ENCODE data around the gene LRP2.
A peak's percentile ranks its signal among the peaks of the same experiment; 100 is the strongest.
"Not testable (repeated sequence)": the region's sequence is repeated elsewhere in the genome, so short reads cannot be mapped to it uniquely, and the experiment has no call there.

Gene LRP2

GRCh38 chr2:169178364-169178763, 184.0 kb downstream of the LRP2 start:
- no peak for DNase-seq (ENCODE audit: low read depth in 2 of 2)

DNA sequence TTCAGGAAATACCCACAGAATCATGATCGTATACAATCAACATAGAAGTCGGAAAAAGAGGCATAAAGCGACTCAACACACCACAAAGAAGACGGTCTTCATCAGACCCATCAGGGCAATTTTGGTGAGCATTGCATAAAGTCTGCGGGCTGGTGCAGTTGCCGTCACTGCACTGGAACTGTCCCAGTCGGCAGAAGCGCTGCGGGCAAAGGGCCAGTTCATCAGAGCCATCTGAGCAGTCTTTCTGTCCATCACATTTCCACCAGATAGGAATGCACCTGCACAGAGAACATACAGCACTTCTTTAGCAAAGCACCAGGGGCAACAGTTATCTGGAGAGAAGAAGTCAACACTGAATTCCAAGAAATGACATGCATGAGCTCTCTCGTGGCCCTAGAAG, 187.2 kb downstream of the LRP2 start:
- DNase-seq (ENCODE audit: low read depth in 2 of 2) = no peak

DNA sequence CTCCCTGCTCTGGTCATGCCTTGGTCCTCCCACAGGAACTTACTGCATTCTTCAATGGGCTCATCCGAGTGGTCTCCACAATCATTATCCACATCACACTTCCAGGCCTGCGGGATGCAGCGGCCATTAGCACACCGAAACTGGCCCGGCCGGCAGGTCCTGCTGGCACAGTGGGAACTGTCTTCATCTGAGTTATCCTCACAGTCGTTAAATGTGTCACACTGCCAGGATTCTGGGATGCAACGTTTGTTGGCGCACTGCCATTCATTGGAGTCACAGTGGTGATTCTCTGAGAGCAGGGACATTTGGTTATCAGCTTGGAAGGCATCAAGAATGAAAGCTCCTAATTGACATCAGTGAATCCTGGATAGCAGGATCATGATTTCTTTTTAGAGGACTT, 188.5 kb downstream of the LRP2 start:
- DNase-seq (ENCODE audit: low read depth in 2 of 2) = no peak

DNA sequence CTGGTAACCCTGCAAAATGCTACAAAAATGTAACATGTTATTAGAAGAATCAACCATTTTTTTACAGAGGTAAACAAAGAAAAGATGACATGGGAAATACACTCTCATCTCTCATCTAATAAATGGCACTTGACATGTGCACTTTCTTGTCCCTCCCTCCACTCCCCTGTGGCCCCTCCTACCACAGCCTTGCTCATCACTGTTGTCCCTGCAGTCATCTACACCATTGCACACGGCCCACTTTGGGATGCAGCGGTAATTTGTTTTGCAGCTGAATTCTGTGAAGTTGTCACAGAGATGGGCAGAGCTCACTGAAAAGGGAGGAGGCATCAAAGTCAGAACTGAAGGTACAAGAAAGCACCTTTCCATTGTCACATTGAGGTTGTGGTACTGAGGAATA, 189.4 kb downstream of the LRP2 start:
- DNase-seq (ENCODE audit: low read depth in 2 of 2) = no peak

DNA sequence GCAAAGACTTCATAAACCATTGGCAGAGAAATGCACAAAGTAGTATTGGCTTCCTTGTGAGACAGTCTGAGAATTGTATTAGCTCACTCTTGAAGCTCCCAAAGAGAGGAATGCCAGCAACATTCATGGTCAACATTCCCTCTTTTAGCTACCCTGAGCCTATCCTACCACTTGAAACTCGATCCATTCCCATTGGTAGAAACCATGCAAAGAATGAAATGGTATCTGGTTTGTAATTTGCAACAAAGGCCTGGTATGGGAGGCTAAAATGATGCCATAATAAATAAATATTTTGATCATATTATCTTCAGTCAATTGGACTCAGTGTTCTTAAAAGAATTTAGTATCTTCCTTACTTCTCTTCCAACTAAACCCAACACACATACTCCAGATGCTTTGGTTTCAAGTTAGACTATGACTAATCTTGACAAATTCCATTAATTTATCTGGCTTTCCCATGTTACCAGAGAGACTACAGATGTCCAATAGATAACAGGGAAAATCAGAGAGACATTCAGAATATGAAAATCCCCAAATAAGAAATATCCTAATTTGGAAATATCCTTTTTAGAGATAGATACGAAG, 190.1 kb downstream of the LRP2 start:
- DNase-seq (ENCODE audit: low read depth in 2 of 2) = no peak

DNA sequence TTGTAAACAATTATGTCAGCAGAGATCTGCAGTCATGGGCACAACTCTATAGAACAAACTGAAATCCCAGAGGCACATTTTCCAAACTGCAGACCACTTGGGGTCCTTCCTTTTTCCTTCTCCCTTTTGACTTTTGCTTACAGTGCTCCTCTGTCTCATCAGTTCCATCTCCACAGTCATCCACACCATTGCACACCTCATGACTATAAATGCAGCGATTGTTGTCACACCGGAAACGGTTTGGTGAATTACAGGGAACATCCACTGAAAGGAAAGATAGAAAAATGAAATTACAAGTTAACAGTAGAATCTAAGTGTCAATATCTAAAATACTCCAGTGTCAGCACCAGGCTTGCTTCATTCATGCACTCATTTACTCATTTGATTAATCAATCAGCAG, 196.5 kb downstream of the LRP2 start:
- DNase-seq (ENCODE audit: low read depth in 2 of 2) = no peak

- DNase-seq (ENCODE audit: low read depth in 2 of 2) = no peak
Measured at GRCh38 chr2:169164311-169164710, 198.0 kb downstream of the LRP2 start.

DNA sequence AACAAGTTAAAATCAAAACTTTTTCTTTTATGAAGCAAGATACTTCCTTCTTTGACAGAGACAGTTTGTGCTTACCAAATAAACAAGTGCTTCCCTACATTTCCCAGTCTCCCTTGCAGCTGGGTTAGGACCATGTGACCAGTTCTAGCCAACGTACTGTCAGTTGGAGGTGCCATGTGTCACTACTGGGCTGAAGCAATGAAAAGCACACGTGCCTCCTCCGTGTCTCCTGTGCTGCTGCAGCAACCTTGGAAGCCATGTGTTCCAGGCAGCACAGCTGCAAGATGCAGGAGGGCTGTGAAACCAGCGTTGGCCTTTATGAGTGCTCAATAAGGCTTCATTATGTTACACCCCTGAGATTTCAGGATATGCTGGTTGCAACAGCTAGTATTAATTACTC, 199.7 kb downstream of the LRP2 start:
- DNase-seq (ENCODE audit: low read depth in 2 of 2) = no peak

- no peak for DNase-seq (ENCODE audit: low read depth in 2 of 2)
Measured at GRCh38 chr2:169160926-169161481, 201.3 kb downstream of the LRP2 start.

DNA sequence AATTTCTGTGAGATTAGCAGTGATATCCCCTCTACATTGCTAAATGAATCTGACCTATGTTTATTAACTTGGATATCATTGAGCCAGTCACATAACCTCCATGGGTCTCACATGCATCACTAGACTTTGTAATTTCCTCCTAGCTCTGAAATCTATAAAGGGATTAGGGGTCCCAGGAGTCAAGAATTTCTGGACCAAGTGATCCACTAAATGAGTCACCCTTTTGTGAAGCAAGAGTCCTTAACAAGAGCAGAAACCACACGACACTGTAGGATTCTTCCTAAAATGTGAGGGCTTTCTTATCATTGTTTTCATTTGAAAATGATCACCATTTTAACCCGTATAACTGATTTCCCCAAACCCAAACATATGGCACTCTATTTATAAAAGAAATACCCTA, 202.6 kb downstream of the LRP2 start:
- DNase-seq (ENCODE audit: low read depth in 2 of 2) = no peak

GRCh38 chr2:169158874-169159273, 203.5 kb downstream of the LRP2 start:
- DNase-seq (ENCODE audit: low read depth in 2 of 2) = no peak

- DNase-seq (ENCODE audit: low read depth in 2 of 2) = no peak
Measured at GRCh38 chr2:169146220-169146619, 216.1 kb downstream of the LRP2 start.

DNA sequence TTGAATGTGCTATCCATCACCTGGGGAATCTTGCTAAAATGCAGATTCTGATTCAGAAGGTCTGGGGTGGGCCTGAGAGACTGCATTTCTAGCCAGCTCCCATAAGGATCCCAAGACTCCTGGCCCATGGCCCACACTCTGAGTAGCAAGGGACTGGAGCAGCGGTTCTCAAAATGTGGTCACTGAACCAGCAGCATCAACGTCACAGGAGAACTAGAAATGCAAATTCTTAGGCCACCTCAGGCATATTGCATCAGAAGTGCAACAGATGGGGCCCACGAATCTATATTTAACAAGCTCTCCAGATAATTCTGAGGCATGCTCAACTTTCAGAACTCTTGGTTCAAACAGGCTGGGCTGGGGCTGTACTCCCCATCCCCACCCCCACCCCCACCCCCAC, 218.3 kb downstream of the LRP2 start:
- no peak for DNase-seq (ENCODE audit: low read depth in 2 of 2)

DNA sequence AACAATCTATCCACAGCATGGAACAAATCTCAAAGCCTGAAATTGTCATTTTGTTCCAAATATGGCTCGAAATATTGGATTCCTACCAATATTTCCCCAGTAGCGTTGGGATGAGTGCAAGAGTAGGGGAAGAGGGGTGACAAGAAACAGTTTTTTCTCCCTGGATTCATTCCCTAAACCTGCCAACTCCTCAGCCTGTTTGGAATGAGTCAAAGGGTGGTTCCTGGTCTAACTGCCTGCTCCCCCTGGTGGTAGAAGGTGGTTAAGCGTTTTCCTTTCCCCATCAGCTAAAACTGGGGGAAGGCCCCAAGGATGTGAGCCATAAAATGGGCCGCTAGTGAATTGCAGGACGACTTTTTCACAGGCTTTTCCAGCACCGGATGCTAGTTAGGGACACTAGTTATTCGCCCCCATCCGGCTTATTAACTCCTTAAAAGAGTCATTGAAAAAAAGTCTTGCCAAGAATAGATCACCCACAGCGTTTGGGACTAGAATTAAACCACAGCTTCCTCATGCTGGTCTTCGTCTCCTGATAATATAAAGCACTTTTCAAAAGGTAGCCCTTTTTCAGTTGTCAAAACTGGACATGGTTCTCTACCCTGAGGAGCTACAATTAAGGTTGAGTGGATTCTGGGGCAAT, 220.5 kb downstream of the LRP2 start:
- peak; percentile 50 to 53 for DNase-seq (ENCODE audit: low read depth in 2 of 2)

DNA sequence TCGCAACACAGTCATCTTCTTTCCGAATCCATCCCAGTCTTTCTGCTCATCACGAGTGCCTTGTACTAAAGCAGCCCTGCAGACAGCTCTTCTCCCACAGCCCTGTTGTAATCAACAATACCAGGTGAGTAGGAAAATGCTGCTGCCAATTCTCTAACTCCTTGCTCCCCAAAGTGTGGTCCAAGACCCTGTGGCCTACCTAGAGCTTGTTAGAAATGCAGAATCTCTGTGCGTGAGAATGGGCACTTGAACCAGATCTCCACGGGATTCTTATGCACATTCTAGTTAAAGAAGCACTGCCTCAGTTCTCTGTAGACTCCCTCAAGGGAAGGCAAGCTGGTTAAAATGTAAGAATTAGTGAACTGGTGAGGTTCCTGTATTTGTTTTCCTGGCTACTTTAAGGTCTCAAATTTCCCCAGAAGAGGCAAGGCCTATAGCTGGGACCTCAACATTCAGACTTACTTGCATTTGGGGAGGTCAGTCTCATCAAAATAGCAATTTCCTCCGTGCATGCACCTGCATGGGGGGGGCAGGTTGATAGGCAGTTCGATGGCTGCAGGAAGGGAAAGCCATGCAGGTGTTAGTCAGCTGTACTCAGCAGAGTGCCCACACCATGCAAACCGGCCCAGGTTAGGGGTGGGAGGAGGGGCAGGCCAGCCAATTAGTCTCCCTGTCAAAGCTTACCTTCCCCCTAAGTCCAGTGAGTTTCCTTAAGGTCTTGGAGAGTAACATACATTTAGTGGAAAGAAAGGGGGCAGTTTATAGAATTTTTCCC, 222.2 kb downstream of the LRP2 start:
- no peak for DNase-seq (ENCODE audit: low read depth in 2 of 2)

GRCh38 chr2:169139145-169139544, 223.2 kb downstream of the LRP2 start:
- no peak for DNase-seq (ENCODE audit: low read depth in 2 of 2)

DNA sequence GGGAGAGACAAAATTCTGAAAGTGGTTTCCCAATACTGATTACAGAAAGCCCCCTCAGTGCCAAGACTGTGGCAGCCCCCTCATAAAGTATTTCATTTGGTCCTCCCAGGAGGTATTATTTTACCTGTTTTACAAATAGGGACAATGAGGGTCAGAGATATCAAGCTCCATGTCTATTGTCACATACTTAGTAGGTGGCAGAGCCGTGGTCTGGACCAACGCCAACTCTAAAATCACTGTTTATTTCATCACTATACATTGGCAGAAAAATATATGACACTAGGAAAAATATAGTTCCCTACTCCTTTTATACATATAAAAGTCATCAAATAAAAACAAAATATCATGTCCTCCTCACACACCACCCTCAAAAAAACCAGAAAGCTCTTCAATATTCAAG, 224.4 kb downstream of the LRP2 start:
- no peak for DNase-seq (ENCODE audit: low read depth in 2 of 2)

DNA sequence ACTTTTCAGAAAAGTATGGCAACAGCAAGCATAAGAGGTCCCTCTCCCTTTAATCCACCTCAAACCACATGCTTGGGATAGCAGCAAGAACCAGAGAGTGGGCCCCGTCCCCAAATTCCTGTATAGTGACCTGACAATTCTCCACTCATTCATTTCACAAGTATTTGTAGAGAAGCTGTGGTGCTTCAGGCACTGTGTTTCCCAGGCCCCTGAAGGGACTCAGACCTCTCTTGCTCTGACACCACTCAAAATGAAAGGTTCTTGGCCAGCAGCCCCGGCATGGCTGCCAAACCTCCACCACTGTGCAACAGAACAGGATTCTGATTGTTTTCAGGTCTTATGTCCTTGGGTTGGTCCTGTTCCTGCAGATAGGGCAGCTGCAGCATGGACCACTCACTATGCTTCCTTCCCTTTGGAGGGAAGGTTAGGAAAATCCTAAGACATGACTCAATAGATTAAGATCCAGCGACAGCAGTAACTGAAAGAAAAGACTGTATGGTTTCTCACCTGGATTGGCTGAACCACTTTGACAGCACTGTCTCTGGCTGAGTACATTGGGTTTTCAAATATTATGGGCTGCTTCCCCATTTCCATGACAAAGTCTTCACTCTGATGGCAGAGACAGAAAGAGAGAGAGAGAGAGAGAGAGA, 225.3 kb downstream of the LRP2 start:
- no peak for DNase-seq (ENCODE audit: low read depth in 2 of 2)

DNA sequence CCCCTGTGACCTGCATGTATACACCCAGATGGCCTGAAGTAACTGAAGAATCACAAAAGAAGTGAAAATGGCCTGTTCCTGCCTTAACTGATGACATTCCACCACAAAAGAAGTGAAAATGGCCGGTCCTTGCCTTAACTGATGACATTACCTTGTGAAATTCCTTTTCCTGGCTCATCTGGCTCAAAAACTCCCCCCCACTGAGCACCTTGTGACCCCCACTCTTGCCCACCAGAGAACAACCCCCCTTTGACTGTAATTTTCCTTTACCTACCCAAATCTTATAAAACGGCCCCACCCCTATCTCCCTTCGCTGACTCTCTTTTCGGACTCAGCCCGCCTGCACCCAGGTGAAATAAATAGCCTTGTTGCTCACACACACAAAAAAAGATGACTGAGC, 225.9 kb downstream of the LRP2 start:
- DNase-seq (ENCODE audit: low read depth in 2 of 2) = not testable (repeated sequence)

DNA sequence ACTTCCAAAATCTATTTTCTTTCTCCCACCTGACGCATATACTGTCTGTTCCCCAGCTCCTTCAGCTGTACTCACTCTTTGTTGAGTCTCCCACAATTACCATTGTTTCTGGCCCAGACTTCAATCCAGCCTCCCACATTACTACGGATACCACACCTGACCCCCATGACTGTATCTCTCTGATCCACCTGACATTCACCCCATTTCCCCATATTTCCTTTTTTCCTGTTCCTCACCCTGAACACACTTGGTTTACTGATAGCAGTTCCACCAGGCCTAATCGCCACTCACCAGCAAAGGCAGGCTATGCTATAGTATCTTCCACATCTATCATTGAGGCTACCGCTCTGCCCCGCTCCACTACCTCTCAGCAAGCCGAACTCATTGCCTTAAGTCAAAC, 228.1 kb downstream of the LRP2 start:
- DNase-seq (ENCODE audit: low read depth in 2 of 2) = not testable (repeated sequence)

DNA sequence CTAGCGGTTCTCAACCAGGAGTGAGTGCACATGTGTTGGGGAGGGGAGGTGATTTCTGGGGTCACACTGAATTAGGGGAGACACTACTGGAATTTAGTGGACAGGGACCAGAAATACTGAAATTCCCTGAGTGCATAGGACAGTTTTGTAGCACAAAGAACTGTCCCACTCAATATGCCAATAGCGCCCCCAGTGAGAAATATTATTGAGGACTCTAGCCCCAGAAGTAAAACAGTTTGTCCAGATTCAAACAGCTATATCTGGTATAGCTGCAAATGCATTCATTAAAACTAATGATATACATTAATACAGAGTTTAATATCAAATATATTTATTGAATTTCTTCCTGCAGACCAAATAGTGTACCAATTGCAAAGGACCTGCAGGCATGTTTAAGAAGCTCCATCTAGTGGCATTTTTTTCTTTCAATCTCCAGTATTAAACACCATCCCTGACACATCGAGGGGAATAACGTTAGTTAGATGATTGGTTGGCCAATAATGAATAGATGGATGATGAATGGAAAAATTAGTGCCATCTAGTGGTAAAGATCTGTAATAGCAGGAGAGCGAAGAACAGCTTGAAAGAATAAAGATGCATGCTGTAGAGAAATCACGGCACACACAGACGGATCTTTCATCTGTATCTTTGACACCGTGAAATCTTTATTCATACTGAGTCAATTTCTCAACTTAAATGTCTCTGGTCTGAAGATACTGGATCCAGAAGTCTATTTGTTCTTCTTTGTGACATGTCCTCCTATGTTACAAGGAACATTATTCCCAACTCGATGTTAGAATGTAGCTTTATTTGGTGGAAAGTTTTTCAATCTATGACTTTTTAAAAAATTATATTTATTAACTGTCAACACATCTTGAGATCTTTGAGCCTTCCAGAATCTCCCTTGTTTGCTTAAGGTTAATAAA, 230.5 kb downstream of the LRP2 start:
- DNase-seq (ENCODE audit: low read depth in 2 of 2) = no peak
